MM.1S (cell line): Measurements from ENCODE around the gene TP53AIP1.

Source experiments
- EZH2phosphoT487 ChIP-seq: fragments of 300-600 bp; sonication (generic); IDR thresholded peaks from 2 replicates; pipeline ENCODE4 v1.6.1; 2018; ENCODE audit warnings: antibody characterized with exemption, low read length
- TF ChIP-seq, protein P1 (sequence below): fragments of 300-600 bp; sonication (generic); IDR thresholded peaks from 2 replicates; pipeline ENCODE4 v1.5.1; 2016; ENCODE audit warnings: antibody characterized with exemption, low read length, mixed read lengths

DNA sequence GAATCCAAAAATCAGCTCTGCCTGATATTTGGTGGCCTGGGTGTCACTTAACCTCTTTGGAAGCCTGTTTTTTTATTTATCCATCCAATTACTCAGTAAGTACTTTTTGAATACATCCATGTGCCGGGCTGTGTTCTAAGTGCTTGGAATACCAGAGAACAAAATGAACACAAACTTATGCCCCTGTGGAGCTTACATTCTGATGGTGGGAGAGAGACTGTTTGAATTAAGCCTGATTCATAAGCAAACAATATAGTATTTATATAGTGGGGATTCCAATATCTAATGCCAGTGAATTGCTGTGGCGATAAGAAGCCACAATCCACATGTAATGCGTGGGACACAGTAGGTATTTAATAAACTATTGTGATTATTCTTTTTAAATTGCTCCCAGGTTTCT lies 32.1 kb downstream of the TP53AIP1 start:
- no peak for TF ChIP-seq EZH2phosphoT487
- TF ChIP-seq, protein P1, sequence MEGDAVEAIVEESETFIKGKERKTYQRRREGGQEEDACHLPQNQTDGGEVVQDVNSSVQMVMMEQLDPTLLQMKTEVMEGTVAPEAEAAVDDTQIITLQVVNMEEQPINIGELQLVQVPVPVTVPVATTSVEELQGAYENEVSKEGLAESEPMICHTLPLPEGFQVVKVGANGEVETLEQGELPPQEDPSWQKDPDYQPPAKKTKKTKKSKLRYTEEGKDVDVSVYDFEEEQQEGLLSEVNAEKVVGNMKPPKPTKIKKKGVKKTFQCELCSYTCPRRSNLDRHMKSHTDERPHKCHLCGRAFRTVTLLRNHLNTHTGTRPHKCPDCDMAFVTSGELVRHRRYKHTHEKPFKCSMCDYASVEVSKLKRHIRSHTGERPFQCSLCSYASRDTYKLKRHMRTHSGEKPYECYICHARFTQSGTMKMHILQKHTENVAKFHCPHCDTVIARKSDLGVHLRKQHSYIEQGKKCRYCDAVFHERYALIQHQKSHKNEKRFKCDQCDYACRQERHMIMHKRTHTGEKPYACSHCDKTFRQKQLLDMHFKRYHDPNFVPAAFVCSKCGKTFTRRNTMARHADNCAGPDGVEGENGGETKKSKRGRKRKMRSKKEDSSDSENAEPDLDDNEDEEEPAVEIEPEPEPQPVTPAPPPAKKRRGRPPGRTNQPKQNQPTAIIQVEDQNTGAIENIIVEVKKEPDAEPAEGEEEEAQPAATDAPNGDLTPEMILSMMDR = no peak
